Duodenal mucosa (tissue), 2 donors: ENCODE measurements around the gene TFG.

Experiments used
- H3K27ac ChIP-seq: one replicate; pipeline ENCODE4 v1.7.0; 2013; ENCODE audit warnings: low read depth, low read length
- H3K27me3 ChIP-seq, 2 donors: one replicate each; pipeline ENCODE4 v1.7.0; 2013; ENCODE audit warnings: low read length in 2 of 2, control low read depth in 1 of 2; ENCODE audit not compliant: insufficient read depth in 2 of 2, control insufficient read depth in 1 of 2
- H3K36me3 ChIP-seq, 2 donors: one replicate each; pipeline ENCODE4 v1.7.0; 2013; ENCODE audit warnings: low read length in 2 of 2, control low read depth in 1 of 2; ENCODE audit not compliant: insufficient read depth in 2 of 2, control insufficient read depth in 1 of 2
- H3K4me1 ChIP-seq, 2 donors: one replicate each; pipeline ENCODE4 v1.7.0; 2013; ENCODE audit warnings: low read length in 2 of 2, control low read depth in 1 of 2; ENCODE audit not compliant: insufficient read depth in 2 of 2, control insufficient read depth in 1 of 2
- H3K4me3 ChIP-seq, 2 donors: one replicate each; pipeline ENCODE4 v1.7.0; 2013; ENCODE audit warnings: low read length in 2 of 2, low read depth in 1 of 2
- H3K9ac ChIP-seq, 2 donors: one replicate each; pipeline ENCODE4 v1.7.0; 2013; ENCODE audit warnings: low read length in 2 of 2, low read depth in 1 of 2
- H3K9me3 ChIP-seq, 2 donors: one replicate each; pipeline ENCODE4 v1.7.0; 2013; ENCODE audit warnings: low read length in 2 of 2, control low read depth in 1 of 2; ENCODE audit not compliant: control insufficient read depth in 1 of 2

Gene TFG

DNA sequence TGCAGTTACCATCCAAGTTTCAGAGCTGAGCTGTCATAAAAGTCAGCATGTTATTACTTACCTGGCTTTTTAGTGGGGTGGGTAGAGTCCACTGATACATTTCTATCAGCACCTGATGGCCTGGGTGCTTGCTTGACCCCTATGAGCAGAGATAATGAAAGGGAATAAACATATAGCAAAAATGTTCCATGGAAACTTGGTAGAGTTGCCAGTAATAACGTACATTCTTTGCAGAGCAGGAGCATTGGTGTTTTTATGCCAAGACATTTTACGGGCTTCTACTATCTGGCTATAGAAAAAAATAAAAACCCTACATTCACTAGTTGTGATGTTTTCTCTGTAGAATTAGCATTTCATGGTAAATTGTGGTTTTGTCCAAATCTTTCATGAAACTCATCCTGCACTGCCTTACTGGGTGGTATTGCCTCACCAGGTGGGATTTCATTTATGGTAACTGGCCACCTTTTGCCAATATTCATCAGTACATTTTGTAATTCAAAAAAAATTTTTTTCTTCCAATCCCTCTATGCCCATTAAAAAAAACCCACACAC, 70.9 kb downstream of the TFG start:
- Histone ChIP-seq H3K4me1 (no peaks in the 10 kb centered on the region), H3K9ac (no peak overlapping the region)

DNA sequence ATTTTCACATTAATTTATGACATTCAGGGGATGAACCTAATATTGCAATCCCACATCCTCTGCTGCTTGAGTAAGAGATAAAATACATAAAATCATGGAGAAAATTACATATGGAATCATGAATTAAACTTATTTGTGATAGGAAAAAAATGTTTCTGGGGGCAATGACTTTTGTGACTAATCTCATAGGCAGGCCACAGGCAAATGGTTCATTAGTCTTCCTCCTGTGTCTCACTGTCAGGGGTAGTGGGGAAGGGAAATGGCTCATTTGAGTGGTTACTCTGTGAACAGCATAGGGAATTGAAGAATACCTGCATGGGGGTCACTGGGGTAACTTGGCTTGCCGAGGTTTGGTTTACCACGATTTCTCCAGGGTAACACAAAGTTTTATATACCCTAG, 72.0 kb downstream of the TFG start:
- H3K27ac ChIP-seq = no peak overlapping the region
- H3K36me3 ChIP-seq = no peaks in the 10 kb centered on the region
- H3K4me1 ChIP-seq = no peaks in the 10 kb centered on the region
- H3K4me3 ChIP-seq = no peak overlapping the region
- no peaks in the 10 kb centered on the region for H3K27me3 ChIP-seq
- no peak overlapping the region for H3K9ac ChIP-seq
- no peaks in the 10 kb centered on the region for H3K9me3 ChIP-seq

More for the DNA sequence above, 70.9 kb downstream of the TFG start:
- no peak overlapping the region for H3K4me3 ChIP-seq
- no peak overlapping the region for H3K27ac ChIP-seq
- no peaks in the 10 kb centered on the region for H3K36me3 ChIP-seq
- H3K9me3 ChIP-seq = no peaks in the 10 kb centered on the region
- H3K27me3 ChIP-seq = no peaks in the 10 kb centered on the region

DNA sequence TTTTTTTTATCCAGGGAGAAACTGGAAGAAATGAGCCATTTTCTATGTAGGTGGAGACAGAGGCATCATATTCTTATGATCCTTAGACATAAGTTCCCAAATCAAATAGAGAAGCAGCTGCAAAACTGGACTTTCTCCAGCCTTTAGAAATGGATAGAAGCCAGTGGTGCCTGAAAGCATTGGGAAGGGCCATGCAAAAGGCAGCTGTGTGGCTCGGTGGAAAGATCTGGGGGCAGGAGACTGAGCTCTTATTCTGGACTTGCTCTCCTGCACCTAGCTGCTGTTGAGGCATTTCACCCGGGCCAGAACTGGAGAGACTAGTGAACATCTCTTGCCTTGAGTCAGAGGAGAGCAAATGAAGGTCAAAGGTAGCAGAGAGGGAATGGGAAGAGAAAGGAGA, 73.1 kb downstream of the TFG start:
- H3K9ac ChIP-seq = no peak overlapping the region

DNA sequence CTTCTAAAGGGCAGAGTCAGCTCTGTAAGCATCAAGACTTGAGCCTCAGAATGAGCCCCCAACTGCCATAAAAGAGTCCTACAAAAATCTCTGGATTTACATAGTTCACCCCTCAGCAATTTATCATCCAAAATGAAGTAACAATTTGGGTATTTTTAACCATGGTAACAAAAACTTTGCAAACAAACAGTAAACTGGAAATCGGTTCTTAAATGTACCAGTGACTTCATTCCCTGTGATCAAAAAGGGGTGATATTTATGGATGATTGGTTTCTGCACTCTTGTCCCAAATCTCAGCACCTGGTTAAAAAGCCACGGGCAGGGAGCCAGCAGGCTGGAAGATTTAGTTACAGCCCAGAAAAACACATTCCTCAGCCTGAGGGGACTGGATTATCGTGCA, 73.6 kb downstream of the TFG start:
- Histone ChIP-seq H3K27me3 (no peaks in the 10 kb centered on the region), H3K4me1 (no peaks in the 10 kb centered on the region), H3K27ac (no peak overlapping the region)

More for the DNA sequence above, 73.1 kb downstream of the TFG start:
- Histone ChIP-seq H3K4me1 (no peaks in the 10 kb centered on the region), H3K36me3 (no peaks in the 10 kb centered on the region), H3K4me3 (no peak overlapping the region), H3K27me3 (no peaks in the 10 kb centered on the region), H3K9me3 (no peaks in the 10 kb centered on the region), H3K27ac (no peak overlapping the region)

DNA sequence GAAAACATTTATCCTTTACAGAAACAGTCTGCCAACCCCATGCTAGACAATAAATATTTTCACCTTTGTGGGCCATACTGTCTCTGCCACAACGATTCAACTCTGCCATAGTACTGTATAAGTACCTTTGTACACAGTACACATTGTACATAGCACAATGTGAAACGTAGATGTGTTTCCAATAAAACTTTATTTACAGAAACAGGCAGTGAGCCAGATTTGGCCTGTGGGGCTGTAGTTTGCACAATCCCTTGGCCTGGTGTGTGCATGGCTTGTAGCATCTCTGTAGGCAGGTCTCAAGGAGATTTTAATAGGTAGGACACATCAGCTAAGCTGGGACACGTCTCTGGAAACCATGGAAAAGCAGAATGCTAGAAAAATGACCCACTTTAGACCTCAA, 74.3 kb downstream of the TFG start:
- Histone ChIP-seq H3K27ac (no peak overlapping the region), H3K4me1 (no peaks in the 10 kb centered on the region), H3K4me3 (no peak overlapping the region), H3K9me3 (no peaks in the 10 kb centered on the region), H3K36me3 (no peaks in the 10 kb centered on the region), H3K9ac (no peak overlapping the region), H3K27me3 (no peaks in the 10 kb centered on the region)

More for the DNA sequence above, 73.6 kb downstream of the TFG start:
- no peak overlapping the region for H3K4me3 ChIP-seq
- H3K36me3 ChIP-seq = no peaks in the 10 kb centered on the region
- H3K9ac ChIP-seq = no peak overlapping the region
- H3K9me3 ChIP-seq = no peaks in the 10 kb centered on the region

DNA sequence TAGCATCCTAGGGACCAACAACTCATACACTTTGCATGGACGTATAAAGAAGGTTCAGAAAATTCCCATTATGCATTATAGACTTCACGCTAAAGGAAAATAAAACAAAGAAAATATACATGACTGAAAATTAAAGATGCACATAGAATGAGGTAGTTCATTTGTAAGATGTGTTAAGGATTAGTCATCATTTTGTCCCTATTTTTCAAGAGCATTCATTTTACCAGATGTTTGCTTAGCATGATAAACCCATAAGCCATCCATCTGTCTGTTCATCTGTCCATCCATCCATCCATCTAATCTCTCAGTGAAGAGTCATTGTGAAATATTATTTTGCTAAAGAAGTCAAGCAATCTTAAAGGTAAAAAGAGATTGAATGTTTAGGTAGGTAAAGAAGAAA, 80.3 kb downstream of the TFG start:
- H3K36me3 ChIP-seq = no peaks in the 10 kb centered on the region
- H3K9ac ChIP-seq = no peak overlapping the region
- H3K4me3 ChIP-seq = no peak overlapping the region
- H3K27me3 ChIP-seq = no peaks in the 10 kb centered on the region
- H3K9me3 ChIP-seq = no peaks in the 10 kb centered on the region
- H3K27ac ChIP-seq = no peak overlapping the region
- H3K4me1 ChIP-seq = no peaks in the 10 kb centered on the region

DNA sequence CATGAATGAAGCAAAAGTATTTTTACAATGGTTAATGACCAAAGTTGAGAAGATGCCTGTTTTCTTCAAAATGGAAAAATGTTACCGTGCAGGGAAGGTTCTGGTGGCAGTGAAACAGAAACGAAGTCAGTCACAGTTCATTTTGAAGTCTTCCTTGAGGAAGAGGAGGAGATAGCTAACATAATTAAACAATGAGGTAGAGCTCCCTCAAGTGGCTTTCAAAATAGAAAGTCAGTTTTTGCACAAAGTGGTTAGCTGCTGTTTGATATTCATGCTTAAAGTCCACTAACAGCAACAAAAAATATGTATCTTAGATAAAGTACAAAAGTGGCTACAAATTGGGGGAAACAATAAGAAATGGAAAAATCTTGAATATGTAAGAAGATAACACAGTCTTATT, 87.3 kb downstream of the TFG start:
- no peak overlapping the region for H3K27ac ChIP-seq
- no peak overlapping the region for H3K9ac ChIP-seq
- H3K4me3 ChIP-seq = peak overlapping the region; percentile 17 to 24
- H3K36me3 ChIP-seq = no peaks in the 10 kb centered on the region
- no peaks in the 10 kb centered on the region for H3K27me3 ChIP-seq
- H3K9me3 ChIP-seq = no peaks in the 10 kb centered on the region
- no peaks in the 10 kb centered on the region for H3K4me1 ChIP-seq

DNA sequence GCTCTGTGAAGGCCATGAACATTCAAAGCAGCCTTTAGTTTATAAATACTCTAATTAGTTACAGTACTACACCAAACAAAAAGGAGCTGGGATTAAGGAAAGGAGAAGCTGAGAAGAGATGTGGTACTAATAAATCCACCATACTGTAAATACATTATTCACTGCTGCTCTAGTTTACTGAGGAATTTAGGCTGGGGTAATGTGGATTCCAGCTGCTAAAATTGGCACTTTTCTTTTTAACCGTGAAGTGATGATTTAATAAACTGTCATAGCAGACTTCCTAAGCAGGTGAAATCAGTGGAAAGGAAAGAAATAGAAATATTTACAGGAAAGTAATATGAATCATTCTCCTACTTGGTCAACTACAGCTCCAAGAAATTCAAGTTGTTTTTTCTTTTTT, 88.7 kb downstream of the TFG start:
- no peak overlapping the region for H3K4me3 ChIP-seq
- no peaks in the 10 kb centered on the region for H3K4me1 ChIP-seq
- no peak overlapping the region for H3K27ac ChIP-seq
- H3K9ac ChIP-seq = no peak overlapping the region
- H3K27me3 ChIP-seq = no peaks in the 10 kb centered on the region
- H3K36me3 ChIP-seq = no peaks in the 10 kb centered on the region
- no peaks in the 10 kb centered on the region for H3K9me3 ChIP-seq
